Inflammatory macrophage treated with lipopolysaccharide for 4 hours (primary cell): Measurements from ENCODE around the gene SLC6A8.
"Not testable (repeated sequence)": the region's sequence is repeated elsewhere in the genome, so short reads cannot be mapped to it uniquely, and the experiment has no call there.

ENCODE experiments used
- DNase-seq: peaks from one replicate; pipeline ENCODE4 v3.0.0-alpha.2; 2020

The SLC6A8 gene

DNA sequence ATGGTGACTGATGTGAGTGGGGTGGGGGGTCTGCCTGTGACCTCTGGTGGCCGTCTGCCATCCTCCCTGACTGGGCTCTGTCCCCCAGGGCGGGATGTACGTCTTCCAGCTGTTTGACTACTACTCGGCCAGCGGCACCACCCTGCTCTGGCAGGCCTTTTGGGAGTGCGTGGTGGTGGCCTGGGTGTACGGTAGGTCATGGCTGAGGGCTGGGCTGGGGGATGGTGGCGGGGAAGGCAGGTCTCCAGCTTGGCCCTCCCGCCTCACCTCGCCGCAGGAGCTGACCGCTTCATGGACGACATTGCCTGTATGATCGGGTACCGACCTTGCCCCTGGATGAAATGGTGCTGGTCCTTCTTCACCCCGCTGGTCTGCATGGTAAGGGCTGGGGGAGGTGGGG is 6.5 kb downstream of the SLC6A8 start:
- not testable (repeated sequence) for DNase-seq

- DNase-seq: no peak
Measured at GRCh38 chrX:153694687-153695270, 7.1 kb downstream of the SLC6A8 start.

DNA sequence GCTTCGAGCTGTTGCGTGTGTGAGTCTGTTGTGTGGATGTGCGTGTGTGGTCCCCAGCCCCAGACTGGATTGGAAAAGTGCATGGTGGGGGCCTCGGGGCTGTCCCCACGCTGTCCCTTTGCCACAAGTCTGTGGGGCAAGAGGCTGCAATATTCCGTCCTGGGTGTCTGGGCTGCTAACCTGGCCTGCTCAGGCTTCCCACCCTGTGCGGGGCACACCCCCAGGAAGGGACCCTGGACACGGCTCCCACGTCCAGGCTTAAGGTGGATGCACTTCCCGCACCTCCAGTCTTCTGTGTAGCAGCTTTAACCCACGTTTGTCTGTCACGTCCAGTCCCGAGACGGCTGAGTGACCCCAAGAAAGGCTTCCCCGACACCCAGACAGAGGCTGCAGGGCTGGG is 8.4 kb downstream of the SLC6A8 start:
- no peak for DNase-seq

DNA sequence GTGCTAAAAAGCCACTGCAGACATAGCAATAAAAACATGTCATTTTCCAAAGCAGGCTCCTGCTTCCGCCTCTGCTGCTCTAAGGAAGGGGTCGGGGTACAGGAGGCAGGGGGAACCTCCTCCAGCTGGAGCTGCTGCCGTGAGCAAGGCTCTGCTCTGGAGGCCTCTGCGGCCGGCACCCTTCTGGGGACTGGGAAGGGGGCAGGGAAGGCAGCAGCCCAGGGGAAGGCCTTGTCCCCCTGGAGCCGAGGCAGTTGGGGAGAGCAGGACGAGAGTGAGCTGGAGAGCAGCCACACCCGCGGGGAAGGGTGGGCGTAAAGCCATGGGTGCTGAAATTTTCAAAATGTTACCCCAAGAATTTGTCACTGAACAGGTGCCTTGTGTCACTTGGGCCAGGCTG is 8.8 kb downstream of the SLC6A8 start:
- not testable (repeated sequence) for DNase-seq

GRCh38 chrX:153696986-153697722 is 9.4 kb downstream of the SLC6A8 start:
- DNase-seq: not testable (repeated sequence)

- DNase-seq: no peak
Measured at GRCh38 chrX:153697924-153698865, 10.5 kb downstream of the SLC6A8 start.

GRCh38 chrX:153699210-153699783 is 11.6 kb downstream of the SLC6A8 start:
- not testable (repeated sequence) for DNase-seq

DNA sequence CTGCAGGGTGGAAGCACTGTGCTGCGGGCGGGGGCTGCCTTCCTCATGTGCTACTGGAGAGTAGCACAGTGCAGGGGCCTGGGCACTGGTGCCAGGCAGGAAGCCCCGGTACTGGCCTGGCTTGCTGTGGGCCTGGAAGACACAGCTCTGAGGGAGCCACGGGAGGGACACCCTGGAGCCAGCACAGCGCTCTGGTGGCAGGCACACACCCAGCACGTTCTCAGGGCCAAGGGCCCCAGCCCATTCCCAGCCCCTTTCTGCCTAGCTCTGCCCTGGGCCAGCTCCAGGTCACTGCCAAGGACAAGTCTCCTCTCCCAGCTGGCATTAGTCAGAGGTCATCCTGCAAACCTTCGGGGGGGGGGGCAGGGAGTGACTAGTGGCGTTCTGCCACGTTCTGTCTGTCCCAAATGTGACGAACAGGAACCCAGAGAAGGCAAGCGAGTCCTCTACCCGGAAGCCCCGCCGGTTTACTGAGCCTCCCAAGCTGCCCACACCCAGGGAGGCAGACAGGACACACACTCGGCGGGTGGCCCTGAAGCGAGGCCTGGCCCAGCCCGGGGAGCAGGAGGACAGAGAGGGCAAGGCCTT is 12.2 kb downstream of the SLC6A8 start:
- DNase-seq: not testable (repeated sequence)

DNA sequence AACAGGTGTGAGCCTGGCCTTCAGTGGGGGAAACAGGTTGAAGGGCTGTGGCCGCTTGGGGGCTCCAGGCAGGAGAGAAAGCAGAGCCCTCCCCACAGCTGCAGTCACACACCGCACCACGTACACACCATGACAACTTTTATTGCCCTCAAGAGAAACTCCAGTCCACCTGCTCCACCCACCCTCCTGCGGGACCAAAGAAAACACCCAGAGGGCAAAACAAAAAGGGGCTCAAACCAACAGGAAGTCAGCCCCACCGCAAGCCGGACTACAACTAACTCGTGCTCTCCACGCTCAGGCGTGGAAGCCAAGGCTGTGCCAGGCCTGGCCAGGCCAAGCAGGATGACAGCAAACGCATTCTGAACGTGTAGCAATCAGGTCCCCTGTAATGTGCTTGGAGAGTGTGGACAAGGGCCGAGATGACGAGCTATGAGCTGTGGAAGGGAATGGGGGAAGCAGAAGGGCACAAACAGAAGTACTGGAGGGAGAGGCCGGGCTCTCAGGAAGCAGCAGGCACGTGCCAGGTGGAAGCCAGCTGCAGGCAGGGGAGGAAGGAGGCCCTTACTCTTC is 12.7 kb downstream of the SLC6A8 start:
- no peak for DNase-seq

DNA sequence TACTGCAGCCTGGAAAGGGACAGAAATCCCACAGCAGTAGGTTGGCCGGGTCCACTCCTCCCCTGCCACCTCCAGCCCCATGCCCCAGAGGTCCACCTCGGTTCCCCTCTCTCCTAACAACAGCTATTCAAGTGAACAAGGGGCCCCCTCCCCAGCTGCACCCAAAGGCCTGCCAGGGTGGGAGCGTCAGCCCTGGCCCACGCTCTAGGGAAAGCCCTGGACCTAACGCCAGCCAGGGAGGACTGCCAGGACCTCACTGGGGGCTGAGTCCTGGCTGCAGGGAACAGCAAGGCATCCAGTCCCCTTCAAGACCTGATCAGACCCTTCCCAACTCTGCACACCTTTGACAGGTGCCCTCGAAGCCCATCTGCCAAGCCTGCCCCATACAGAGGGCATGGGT is 13.2 kb downstream of the SLC6A8 start:
- DNase-seq: no peak

GRCh38 chrX:153701706-153702105 is 14.0 kb downstream of the SLC6A8 start:
- no peak for DNase-seq

GRCh38 chrX:153702336-153703035 is 14.8 kb downstream of the SLC6A8 start:
- DNase-seq: no peak

- DNase-seq: no peak
Measured at GRCh38 chrX:153703036-153703370, 15.3 kb downstream of the SLC6A8 start.

DNA sequence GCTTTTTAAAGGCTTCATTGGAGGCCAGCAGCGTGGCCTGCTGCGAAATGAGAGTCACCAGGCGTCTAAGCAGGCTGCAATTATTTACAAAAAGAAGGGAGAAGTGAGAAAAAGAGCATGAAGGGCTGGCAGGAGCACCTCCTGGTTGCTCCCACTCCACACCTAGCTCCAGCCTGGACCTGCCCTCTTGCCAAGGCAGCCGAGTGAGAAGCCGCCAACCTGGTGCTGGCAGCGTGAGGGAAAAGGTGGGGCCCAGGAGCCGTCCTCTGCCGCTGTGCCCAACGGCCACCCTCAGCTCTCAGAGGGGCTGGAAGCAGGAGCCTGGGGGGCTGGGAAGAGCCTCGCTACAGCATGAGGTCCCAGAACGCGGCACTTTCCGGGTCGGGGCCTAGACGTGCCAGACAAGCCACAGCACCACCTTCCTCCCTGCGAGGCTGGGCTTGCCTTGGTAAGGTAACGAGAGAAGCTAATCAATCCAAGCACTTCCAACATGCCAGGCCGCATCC is 16.3 kb downstream of the SLC6A8 start:
- no peak for DNase-seq

DNA sequence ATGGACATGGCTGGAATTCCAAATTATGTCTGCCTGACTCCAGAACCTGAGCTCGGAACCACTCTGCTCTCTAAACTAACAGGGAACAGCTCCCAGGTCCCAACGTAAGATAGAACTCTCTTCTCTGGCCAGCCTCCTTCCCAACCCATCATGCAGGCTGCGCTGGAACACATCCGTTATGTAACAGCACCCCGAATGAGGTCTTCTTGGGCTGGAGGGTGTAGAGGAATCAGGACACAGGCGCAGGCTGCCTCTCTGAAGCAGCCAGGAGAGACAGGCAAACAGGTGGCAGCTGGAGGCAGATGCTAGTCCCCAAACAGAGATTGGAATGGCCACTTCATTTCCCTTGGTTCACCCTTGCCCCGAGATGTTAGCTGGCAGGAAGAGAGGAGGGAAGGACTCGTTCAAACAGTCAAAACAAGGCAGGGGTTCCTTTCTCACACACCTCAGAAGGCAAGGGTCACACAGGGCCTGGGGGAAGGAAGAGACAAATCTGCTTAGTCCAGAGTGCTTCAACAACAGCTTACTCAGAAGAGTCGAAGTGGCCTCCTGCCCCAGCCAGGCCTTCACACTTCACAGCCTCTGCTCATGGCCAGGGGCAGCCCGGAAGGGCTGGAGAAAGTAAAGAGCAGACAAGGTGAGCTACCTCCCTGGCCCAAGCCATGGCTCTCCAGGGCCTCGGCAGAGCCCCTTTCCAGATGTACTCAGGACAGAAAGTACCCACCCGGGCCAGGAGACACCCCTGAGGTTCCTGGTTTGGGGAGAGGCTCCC is 17.1 kb downstream of the SLC6A8 start:
- DNase-seq: not testable (repeated sequence)

DNA sequence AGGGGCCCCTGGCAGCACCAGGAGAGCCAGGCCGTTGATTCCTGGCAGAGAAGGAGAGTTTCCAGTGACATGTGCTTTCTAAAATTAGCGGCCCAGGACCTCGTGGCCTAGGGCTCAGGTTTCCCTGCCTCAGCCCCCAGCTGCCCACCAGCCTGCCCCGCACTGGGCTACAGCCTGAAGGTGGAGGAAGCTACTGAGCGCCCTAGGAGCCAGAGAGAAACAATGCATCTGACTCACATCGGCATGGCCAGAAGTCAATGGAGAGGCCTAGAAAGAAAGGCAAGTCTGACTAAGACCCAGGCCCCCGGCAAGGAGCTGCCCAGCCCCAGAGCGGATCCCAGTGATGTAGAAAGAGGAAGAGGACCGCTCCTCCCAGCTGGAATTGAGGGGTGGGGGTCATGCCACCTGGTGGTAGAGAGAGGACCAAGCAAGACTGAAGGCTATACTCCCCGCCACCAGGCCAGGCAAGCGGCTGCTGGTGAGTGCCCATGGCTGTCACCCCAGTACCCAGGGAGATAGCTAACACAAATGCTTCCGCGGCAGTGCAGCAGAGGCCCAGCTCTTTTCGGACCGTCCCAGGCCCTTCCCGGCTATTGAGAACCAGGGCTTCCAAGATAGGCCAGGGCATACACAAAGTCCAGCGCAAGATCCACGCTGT is 17.8 kb downstream of the SLC6A8 start:
- not testable (repeated sequence) for DNase-seq

DNA sequence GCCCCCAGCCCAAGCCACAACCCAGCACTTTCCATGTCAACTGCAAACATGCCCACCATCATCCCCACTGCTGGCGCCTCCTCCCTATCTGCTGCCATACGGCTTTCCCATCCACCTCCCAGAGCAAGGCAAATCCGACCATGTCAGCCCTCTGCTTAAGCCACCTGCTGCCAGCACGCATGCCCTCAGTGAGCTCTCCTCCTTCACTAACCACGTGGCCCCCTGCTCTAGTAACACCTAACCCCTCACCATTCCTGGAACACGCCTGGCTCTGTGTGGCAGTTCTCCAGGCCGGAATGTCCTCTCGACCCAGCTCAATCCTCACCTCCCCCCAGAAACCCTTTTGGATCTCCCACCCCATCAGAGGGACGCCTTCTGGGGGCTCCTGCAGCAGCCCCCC is 19.1 kb downstream of the SLC6A8 start:
- no peak for DNase-seq

DNA sequence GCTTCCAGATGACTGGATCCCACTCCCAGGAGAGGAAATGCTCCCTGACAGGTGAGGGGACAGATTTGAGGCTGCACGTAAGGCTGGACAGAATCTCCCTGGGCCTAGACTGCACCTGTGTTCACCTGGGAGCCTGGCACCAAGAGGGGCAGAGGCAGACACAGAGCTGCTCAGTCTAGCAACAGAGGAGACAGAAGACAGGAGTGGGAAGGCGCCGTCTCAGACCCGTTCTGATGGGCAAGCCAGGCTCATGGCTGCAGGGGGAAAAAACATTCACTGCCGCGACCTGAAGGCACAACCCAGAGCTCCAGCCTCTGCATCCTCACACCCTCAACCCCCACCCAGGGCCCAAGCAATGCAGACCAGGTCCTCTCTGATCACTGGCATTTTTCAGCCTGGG is 19.7 kb downstream of the SLC6A8 start:
- no peak for DNase-seq

- DNase-seq: peak; percentile 70
Measured at GRCh38 chrX:153708415-153708814, 20.7 kb downstream of the SLC6A8 start.
